ENCODE results near the gene FIGNL2. TPM values are rescaled to one million over a fixed set of nuclear protein-coding genes. Genes with fewer than 3 reads are reported as not detected.
A peak's percentile ranks its signal among the peaks of the same experiment; 100 is the strongest.

FIGNL2 gene
- total RNA-seq, 1 donor from 2014 or later: 1.3 TPM

- DNase-seq (ENCODE audit: low spot score): peak; percentile 39
Observed at GRCh38 chr12:51874486-51874885, 26.0 kb upstream of the FIGNL2 start.

DNA sequence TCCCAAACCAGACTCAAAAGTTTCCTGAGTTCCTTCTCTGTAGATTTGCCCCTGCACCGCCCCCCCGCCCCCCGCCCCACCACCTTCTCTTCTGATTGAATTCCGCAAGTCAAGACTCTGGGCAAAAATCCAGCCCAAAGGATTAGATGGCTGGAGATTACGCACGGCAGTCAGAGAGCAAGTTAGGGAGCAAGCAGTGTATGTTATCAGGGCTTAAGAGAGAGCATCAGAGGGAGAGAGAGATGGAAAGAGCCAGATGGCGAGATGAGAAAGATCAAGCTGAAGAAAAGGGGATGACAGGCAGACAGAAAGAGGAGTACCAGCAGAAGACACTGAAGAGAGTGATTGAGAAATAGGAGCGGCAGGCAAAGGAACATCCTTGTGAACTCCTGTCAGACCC is 25.5 kb upstream of the FIGNL2 start:
- DNase-seq (ENCODE audit: low spot score): no peak

- peak; percentile 77 for DNase-seq (ENCODE audit: low spot score)
Observed at GRCh38 chr12:51873251-51873994, 24.9 kb upstream of the FIGNL2 start.

DNA sequence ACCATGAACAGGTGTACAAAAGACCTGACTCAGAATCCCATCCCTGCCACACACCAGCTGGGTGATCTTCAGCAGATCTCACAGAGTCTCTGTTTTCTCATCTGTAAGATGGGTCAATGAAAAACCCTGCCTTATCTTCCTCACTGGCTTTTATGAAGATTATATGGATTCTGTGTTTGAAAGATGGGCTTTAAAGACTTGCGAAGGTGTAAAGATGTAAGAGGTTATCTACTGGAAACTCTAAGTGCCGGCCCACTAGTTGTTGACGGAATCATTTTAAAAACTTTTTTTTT is 24.1 kb upstream of the FIGNL2 start:
- no peak for DNase-seq (ENCODE audit: low spot score)

DNA sequence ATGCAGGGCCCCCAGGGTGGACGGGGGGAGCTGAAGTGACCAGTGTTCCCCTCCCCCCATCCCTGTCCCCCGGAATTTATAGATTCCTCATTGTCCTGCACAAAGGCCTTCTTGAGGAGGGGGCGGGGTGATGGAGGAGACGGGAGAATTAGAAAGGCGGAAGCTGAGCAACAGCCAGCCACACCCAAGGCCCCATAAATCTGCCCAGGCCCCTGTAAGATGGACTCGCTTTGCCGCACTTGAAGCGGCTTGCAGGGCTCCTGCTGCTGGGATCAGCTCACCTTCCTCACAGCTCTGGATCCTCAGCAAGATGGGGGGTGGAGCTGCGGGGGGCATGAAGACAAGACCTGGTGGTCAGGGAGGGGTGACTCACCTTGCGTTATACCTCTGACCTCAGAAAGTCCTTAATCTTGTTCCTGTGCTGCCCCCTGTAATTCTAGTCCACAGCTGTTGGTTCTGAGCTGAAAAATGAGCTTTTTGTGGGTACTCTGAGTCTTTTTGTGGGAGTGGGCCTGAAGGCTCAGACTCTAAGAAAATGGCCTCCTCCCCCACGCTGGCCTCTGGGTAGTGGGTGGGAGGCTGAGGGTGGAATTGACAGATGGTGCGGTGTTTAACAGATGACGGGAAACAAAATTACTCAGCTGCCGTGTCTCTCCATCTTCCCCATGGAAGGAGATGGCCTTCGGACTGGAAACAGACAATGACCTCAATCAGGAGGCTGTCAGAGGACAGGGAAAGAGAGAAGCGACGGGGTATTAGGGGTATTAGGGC is 23.6 kb upstream of the FIGNL2 start:
- peak; percentile 9 for DNase-seq (ENCODE audit: low spot score)

- peak; percentile 88 for DNase-seq (ENCODE audit: low spot score)
Observed at GRCh38 chr12:51871126-51871525, 22.6 kb upstream of the FIGNL2 start.

GRCh38 chr12:51870504-51870903 is 22.0 kb upstream of the FIGNL2 start:
- DNase-seq (ENCODE audit: low spot score): peak; percentile 16

- DNase-seq (ENCODE audit: low spot score): peak; percentile 60
Observed at GRCh38 chr12:51869931-51870330, 21.4 kb upstream of the FIGNL2 start.

DNA sequence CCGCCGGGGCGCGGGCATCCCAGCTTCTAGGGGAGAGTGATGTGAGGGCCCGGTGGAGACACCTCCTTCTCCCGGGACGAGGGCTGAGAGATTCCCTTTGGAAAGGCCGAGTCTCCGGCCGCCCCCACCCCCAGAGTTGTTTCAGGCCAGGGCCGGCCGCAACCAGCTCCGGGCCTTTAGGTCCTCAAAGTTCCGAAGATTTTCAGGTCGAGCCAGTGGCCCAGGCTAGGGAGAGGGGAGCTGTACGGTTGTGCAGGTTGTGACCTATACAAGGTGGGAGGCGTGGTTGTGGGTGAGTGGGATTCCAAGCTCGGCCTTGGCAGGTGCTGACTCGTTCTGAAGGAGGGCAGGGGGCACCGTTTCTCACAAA is 21.0 kb upstream of the FIGNL2 start:
- DNase-seq (ENCODE audit: low spot score): peak; percentile 82

GRCh38 chr12:51868821-51869495 is 20.4 kb upstream of the FIGNL2 start:
- DNase-seq (ENCODE audit: low spot score): peak; percentile 89

GRCh38 chr12:51867796-51868428 is 19.4 kb upstream of the FIGNL2 start:
- peak; percentile 71 for DNase-seq (ENCODE audit: low spot score)

- peak; percentile 20 for DNase-seq (ENCODE audit: low spot score)
Observed at GRCh38 chr12:51867371-51867770, 18.9 kb upstream of the FIGNL2 start.

DNA sequence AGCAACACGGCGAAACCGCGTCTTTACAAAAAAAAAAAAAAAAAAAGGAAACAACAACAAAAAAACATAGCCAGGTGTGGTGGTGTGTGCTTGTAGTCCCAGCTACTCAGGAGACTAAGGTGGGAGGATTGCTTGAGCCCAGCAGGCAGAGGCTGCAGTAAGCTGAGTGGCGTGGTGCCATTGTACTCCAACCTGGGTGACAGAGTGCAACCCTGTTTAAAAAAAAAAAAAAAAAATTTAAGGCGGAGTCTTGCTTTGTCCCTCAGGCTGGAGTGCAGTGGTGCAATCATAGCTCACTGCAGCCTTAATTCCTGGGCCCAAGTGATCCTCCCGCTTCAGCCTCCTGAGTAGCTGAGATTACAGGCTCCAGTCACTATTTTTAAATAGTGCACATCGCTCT is 18.2 kb upstream of the FIGNL2 start:
- no peak for DNase-seq (ENCODE audit: low spot score)

- no peak for DNase-seq (ENCODE audit: low spot score)
Observed at GRCh38 chr12:51866324-51866723, 17.8 kb upstream of the FIGNL2 start.

GRCh38 chr12:51865757-51866270 is 17.3 kb upstream of the FIGNL2 start:
- no peak for DNase-seq (ENCODE audit: low spot score)

- DNase-seq (ENCODE audit: low spot score): no peak
Observed at GRCh38 chr12:51864833-51865670, 16.5 kb upstream of the FIGNL2 start.

GRCh38 chr12:51863933-51864832 is 15.7 kb upstream of the FIGNL2 start:
- no peak for DNase-seq (ENCODE audit: low spot score)

DNA sequence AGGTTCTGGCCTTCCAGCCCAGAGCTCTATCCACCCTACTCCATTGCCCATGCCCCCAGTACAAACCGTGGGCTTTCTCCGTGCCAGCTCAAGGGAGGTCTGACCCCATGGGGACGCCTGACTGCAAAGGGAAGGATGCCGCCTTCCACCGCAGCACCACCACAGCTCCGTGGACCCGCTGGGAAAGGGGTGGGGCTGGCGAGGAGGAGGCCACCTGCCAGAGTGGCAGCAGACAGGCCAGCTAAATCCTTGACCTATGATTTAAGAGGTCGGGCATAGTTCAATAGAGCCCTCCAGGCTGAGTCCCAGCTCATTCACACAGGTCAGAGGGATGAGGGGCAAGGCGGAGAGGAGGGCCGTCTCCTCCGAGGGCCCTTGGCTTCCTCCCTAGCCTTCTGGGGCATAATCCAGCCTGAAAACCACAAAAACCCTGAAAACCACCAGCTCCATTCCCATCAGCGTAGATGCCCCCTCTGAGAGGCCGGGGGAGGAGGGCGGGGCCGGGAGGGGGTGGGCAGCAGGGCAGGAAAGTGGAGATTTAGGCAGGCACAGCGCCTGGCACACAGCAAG is 14.9 kb upstream of the FIGNL2 start:
- no peak for DNase-seq (ENCODE audit: low spot score)

- DNase-seq (ENCODE audit: low spot score): no peak
Observed at GRCh38 chr12:51862947-51863346, 14.4 kb upstream of the FIGNL2 start.
